WTC11 (cell line): ENCODE data around the gene NPSR1. TPM values are rescaled to one million over a fixed set of nuclear protein-coding genes. Genes with fewer than 3 reads are reported as not detected.

Experiments
- ATAC-seq: fragments of 200-7000 bp; cut with Tn5 transposase; 2 replicates; pipeline ENCODE4 v1.10.0; 2021; ENCODE audit warnings: mild to moderate bottlenecking, moderate library complexity
- CTCF ChIA-PET: fragments of 300-600 bp; sonication (Branson Sonifier 250); formaldehyde crosslinking; loops from one replicate; lab custom pipeline; 2021; ENCODE audit warnings: antibody characterized with exemption; lab: Charles Lee
- POLR2A ChIA-PET: fragments of 350-600 bp; sonication (Branson Sonifier 250); formaldehyde crosslinking; loops from one replicate; lab custom pipeline; 2021; ENCODE audit warnings: antibody characterized with exemption; lab: Charles Lee
- DNase-seq: peaks from one replicate; pipeline ENCODE4 v3.0.0; 2021; ENCODE audit warnings: low spot score
- H3K27ac Mint-ChIP-seq: 2 replicates; pipeline ENCODE4 v1.8.0; 2021; ENCODE audit warnings: mixed read lengths
- H3K27me3 Mint-ChIP-seq: 2 replicates; pipeline ENCODE4 v1.8.0; 2021; ENCODE audit warnings: low read depth, mild to moderate bottlenecking, moderate library complexity, mixed read lengths
- H3K36me3 Mint-ChIP-seq: 2 replicates; pipeline ENCODE4 v1.8.0; 2021; ENCODE audit warnings: mixed read lengths
- H3K4me1 Mint-ChIP-seq: 2 replicates; pipeline ENCODE4 v1.8.0; 2022; ENCODE audit warnings: mixed read lengths
- H3K4me3 Mint-ChIP-seq: 2 replicates; pipeline ENCODE4 v1.8.0; 2021; ENCODE audit warnings: mild to moderate bottlenecking, moderate library complexity, mixed read lengths
- H3K9me3 Mint-ChIP-seq: 2 replicates; pipeline ENCODE4 v1.8.0; 2021; ENCODE audit warnings: mixed read lengths
- AFF4 ChIP-seq: sonication (generic); formaldehyde crosslinking; IDR thresholded peaks from 2 replicates; pipeline ENCODE4 v1.8.1; 2023; ENCODE audit warnings: mild to moderate bottlenecking, missing genetic modification reagents, borderline replicate concordance
- FOXK1 ChIP-seq: sonication (generic); formaldehyde crosslinking; IDR thresholded peaks from 2 replicates; pipeline ENCODE4 v1.8.0; 2022; ENCODE audit warnings: mild to moderate bottlenecking, moderate library complexity, missing genetic modification reagents
- MYBL2 ChIP-seq: sonication (generic); formaldehyde crosslinking; IDR thresholded peaks from 2 replicates; pipeline ENCODE4 v1.8.1; 2023; ENCODE audit warnings: mild to moderate bottlenecking, moderate library complexity, missing genetic modification reagents
- PRDM15 ChIP-seq: sonication (generic); formaldehyde crosslinking; IDR thresholded peaks from 2 replicates; pipeline ENCODE4 v1.8.0; 2022; ENCODE audit warnings: missing genetic modification reagents
- TEAD1 ChIP-seq: sonication (generic); formaldehyde crosslinking; IDR thresholded peaks from 2 replicates; pipeline ENCODE4 v1.8.0; 2022; ENCODE audit warnings: mild to moderate bottlenecking, missing genetic modification reagents
- ZNF138 ChIP-seq: sonication (generic); formaldehyde crosslinking; conservative IDR thresholded peaks from 2 replicates; pipeline ENCODE4 v1.8.1; 2022; ENCODE audit warnings: mild to moderate bottlenecking, moderate library complexity, missing genetic modification reagents
- ZNF263 ChIP-seq: sonication (generic); formaldehyde crosslinking; IDR thresholded peaks from 2 replicates; pipeline ENCODE4 v1.8.1; 2022; ENCODE audit warnings: low read depth, mild to moderate bottlenecking, moderate library complexity, missing genetic modification reagents
- ZNF281 ChIP-seq: sonication (generic); formaldehyde crosslinking; IDR thresholded peaks from 2 replicates; pipeline ENCODE4 v1.8.0; 2023; ENCODE audit warnings: mild to moderate bottlenecking, missing genetic modification reagents
- total RNA-seq: library from RNA; stranded (reverse); gene quantifications from 3 replicates; pipeline ENCODE4 v1.2.3, GENCODE V29; 2021
- TF ChIP-seq, protein P1 (sequence below): sonication (generic); formaldehyde crosslinking; IDR thresholded peaks from 2 replicates; pipeline ENCODE4 v1.8.0; 2023; ENCODE audit warnings: missing genetic modification reagents, mild to moderate bottlenecking, borderline replicate concordance
- TF ChIP-seq, protein P2 (sequence below): sonication (generic); formaldehyde crosslinking; IDR thresholded peaks from 2 replicates; pipeline ENCODE4 v1.8.1; 2022; ENCODE audit warnings: low read depth, missing genetic modification reagents, borderline replicate concordance

The NPSR1 gene
- total RNA-seq, 1 experiment from 2014 or later: not detected

- no peak overlapping the region for H3K4me3 Mint-ChIP-seq
- no peak for DNase-seq
- POLR2A ChIA-PET: no interaction called here
Observed at GRCh38 chr7:34780546-34780945, 122.5 kb downstream of the NPSR1 start.

DNA sequence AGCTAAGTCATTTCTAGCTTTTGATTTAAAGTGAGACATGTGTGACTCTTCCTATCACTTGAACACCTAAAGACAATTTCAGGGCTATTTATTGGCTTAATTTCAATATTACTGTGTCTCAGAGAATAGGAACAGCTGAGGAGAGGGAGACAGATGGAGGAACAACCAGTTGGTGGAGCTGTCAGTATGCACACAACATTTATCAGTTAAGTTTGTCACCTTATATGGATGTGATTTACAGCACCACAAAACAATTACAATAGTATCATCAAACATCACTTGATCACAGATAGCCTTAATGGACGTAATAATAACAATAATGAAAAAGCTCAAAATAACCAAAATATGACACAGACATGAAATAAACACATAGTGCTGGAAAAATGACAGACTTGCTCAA lies 129.6 kb downstream of the NPSR1 start:
- Mint-ChIP-seq H3K9me3 (peaks cover 28% of the 10 kb centered on the region), H3K27me3 (no peaks in the 10 kb centered on the region; the same call in 1 of the 2 replicates), H3K27ac (no peak overlapping the region), H3K4me3 (no peak overlapping the region), H3K36me3 (peaks cover 12% of the 10 kb centered on the region; the same call in 1 of the 2 replicates), H3K4me1 (no peaks in the 10 kb centered on the region)
- POLR2A ChIA-PET: no interaction called here
- DNase-seq (no peak), ATAC-seq (no peak; the same call in 1 of the 2 replicates)
- CTCF ChIA-PET: interaction anchor here (1.1 kb wide), 1 partner anchor 36 kb away, joined by 3 read pairs; no protein-coding TSS in a partner anchor
- TF ChIP-seq, protein P1, sequence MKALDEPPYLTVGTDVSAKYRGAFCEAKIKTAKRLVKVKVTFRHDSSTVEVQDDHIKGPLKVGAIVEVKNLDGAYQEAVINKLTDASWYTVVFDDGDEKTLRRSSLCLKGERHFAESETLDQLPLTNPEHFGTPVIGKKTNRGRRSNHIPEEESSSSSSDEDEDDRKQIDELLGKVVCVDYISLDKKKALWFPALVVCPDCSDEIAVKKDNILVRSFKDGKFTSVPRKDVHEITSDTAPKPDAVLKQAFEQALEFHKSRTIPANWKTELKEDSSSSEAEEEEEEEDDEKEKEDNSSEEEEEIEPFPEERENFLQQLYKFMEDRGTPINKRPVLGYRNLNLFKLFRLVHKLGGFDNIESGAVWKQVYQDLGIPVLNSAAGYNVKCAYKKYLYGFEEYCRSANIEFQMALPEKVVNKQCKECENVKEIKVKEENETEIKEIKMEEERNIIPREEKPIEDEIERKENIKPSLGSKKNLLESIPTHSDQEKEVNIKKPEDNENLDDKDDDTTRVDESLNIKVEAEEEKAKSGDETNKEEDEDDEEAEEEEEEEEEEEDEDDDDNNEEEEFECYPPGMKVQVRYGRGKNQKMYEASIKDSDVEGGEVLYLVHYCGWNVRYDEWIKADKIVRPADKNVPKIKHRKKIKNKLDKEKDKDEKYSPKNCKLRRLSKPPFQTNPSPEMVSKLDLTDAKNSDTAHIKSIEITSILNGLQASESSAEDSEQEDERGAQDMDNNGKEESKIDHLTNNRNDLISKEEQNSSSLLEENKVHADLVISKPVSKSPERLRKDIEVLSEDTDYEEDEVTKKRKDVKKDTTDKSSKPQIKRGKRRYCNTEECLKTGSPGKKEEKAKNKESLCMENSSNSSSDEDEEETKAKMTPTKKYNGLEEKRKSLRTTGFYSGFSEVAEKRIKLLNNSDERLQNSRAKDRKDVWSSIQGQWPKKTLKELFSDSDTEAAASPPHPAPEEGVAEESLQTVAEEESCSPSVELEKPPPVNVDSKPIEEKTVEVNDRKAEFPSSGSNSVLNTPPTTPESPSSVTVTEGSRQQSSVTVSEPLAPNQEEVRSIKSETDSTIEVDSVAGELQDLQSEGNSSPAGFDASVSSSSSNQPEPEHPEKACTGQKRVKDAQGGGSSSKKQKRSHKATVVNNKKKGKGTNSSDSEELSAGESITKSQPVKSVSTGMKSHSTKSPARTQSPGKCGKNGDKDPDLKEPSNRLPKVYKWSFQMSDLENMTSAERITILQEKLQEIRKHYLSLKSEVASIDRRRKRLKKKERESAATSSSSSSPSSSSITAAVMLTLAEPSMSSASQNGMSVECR (CRISPR knock-in tag): no peak
- no peak for TF ChIP-seq PRDM15 (CRISPR knock-in tag)
- no peak for TF ChIP-seq ZNF138 (CRISPR knock-in tag)
- TF ChIP-seq FOXK1 (CRISPR knock-in tag): no peak
- TF ChIP-seq TEAD1 (CRISPR knock-in tag): no peak

More at GRCh38 chr7:34780546-34780945, 122.5 kb downstream of the NPSR1 start:
- TF ChIP-seq ZNF281 (CRISPR knock-in tag) (no peak), MYBL2 (CRISPR knock-in tag) (no peak), AFF4 (CRISPR knock-in tag) (no peak), ZNF263 (CRISPR knock-in tag) (no peak)
- TF ChIP-seq, protein P2, sequence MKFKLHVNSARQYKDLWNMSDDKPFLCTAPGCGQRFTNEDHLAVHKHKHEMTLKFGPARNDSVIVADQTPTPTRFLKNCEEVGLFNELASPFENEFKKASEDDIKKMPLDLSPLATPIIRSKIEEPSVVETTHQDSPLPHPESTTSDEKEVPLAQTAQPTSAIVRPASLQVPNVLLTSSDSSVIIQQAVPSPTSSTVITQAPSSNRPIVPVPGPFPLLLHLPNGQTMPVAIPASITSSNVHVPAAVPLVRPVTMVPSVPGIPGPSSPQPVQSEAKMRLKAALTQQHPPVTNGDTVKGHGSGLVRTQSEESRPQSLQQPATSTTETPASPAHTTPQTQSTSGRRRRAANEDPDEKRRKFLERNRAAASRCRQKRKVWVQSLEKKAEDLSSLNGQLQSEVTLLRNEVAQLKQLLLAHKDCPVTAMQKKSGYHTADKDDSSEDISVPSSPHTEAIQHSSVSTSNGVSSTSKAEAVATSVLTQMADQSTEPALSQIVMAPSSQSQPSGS (CRISPR knock-in tag): no peak
- Mint-ChIP-seq H3K27me3 (no peaks in the 10 kb centered on the region), H3K4me1 (peaks cover 16% of the 10 kb centered on the region), H3K27ac (no peak overlapping the region), H3K36me3 (peaks cover 16% of the 10 kb centered on the region; the same call in 1 of the 2 replicates), H3K9me3 (peaks cover 24% of the 10 kb centered on the region)
- CTCF ChIA-PET: interaction anchor here (1.4 kb wide), 1 partner anchor 43 kb away, joined by 4 read pairs; no protein-coding TSS in a partner anchor
- no peak for ATAC-seq
